ENCODE measurements around the gene ZFP14.
"Not testable (repeated sequence)": the region's sequence is repeated elsewhere in the genome, so short reads cannot be mapped to it uniquely, and the experiment has no call there.

Gene ZFP14

DNA sequence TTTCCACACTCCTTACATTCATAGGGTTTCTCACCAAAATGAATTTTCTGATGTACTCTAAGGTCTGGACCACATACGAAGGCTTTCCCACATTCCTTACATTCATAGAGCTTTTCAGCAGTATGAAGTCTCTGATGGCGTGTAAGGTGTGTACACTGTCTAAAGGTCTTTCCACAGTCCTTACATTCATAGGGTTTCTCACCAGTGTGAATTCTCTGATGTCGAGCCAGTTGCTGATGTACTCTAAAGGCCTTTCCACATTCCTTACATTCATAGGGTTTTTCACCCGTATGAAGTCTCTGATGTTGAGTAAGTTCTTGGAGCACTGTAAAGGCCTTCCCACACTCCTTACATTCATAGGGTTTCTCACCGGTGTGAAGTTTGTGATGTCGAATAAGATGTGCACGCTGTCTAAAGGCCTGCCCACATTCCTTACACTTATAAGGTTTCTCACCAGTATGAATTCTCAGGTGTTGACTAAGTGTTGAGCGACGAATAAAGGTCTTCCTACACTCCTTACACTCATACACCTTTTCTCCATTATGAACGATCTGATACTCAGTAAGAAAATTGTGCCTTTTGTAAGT is 38.1 kb downstream of the ZFP14 start:
- CTCF ChIA-PET, result no interaction called here
- no peak for DNase-seq (ENCODE audit: low read depth, low spot score)
- no peak overlapping the region for H3K4me3 ChIP-seq (ENCODE audit: low read depth, low read length)
- POLR2A ChIA-PET, result no interaction called here
- no peak for TF ChIP-seq CTCF (IDR thresholded peaks at IDR 0.05; ENCODE audit: insufficient read depth, low read length, missing control alignments)

DNA sequence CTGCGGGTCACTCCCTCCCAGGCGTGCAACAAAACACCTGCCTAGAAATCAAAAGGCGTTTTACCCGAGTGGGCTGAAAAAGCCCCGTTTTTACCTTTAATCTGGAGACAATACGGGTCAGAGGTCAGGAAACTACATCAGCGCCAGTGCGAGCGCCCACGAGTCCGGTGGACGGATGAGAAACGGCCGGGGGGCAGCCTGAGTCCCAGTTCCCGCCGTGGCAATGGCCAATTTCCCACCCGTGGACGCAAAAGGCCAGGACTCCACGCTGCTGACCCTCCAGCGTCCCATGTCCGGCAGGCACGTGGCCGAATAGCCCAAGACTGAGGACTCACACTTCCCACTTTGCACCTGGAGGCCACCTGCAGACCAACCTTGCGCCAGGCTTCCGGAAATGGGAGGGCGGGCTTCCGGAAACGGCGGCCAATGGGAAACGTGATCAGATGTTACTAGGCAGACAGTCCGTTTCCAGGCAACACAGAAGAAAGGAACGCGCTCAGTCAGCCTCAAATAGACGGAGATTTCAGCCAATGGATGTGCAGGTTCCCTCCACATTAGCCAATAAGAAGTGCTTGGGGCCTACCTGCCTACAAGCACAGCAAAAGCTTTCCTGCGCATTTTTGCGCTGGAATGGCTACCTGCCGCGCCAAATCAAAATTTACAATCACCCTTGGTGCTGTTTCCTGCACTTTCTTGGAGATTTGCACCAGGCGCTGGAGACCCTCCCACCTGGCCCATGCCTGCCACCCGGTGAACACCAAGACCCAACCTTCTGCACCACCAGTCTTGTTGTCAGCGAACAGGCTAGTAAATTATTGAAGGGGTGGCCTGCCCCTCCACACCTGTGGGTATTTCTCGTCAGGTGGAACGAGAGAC is 47.4 kb downstream of the ZFP14 start:
- DNase-seq (ENCODE audit: low read depth, low spot score), result peak; percentile 65
- peak overlapping the region; percentile 91 for H3K4me3 ChIP-seq (ENCODE audit: low read depth, low read length)
- TF ChIP-seq CTCF (IDR thresholded peaks at IDR 0.05; ENCODE audit: insufficient read depth, low read length, missing control alignments), result peak; percentile 3
- ChIA-PET CTCF (no interaction called here), POLR2A (no interaction called here)

- TF ChIP-seq CTCF (IDR thresholded peaks at IDR 0.05; ENCODE audit: insufficient read depth, low read length, missing control alignments), result no peak
- ChIA-PET CTCF (no interaction called here), POLR2A (no interaction called here)
- no peak for DNase-seq (ENCODE audit: low read depth, low spot score)
- no peak overlapping the region for H3K4me3 ChIP-seq (ENCODE audit: low read depth, low read length)
Observed at GRCh38 chr19:36330216-36330615, 48.8 kb downstream of the ZFP14 start.

DNA sequence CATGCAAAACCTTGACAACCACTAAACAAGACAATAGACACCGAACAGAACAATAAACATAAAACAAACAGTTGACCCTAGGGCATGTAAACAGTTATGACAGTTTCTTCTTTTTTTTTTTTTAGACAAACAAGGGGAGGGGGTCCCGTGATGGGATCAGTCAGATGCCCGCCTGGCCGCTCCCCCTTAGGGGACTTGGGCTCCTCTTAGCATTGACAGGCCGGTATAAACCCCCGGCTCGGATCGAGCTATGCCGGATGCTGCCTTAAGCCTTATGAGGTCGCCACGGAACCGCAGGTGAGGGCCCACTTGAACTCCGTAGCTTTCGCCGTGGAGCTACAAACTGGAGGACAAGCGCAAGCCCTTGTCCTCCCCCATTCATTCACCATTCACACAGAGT is 49.5 kb downstream of the ZFP14 start:
- POLR2A ChIA-PET; CTCF ChIA-PET; DNase-seq (ENCODE audit: low read depth, low spot score); H3K4me3 ChIP-seq (ENCODE audit: low read depth, low read length): not testable (repeated sequence)

- H3K4me3 ChIP-seq (ENCODE audit: low read depth, low read length); POLR2A ChIA-PET; CTCF ChIA-PET; DNase-seq (ENCODE audit: low read depth, low spot score): not testable (repeated sequence)
Observed at GRCh38 chr19:36326649-36327048, 52.4 kb downstream of the ZFP14 start.

- H3K4me3 ChIP-seq (ENCODE audit: low read depth, low read length); POLR2A ChIA-PET; CTCF ChIA-PET; DNase-seq (ENCODE audit: low read depth, low spot score): not testable (repeated sequence)
Observed at GRCh38 chr19:36315164-36315563, 63.8 kb downstream of the ZFP14 start.

DNA sequence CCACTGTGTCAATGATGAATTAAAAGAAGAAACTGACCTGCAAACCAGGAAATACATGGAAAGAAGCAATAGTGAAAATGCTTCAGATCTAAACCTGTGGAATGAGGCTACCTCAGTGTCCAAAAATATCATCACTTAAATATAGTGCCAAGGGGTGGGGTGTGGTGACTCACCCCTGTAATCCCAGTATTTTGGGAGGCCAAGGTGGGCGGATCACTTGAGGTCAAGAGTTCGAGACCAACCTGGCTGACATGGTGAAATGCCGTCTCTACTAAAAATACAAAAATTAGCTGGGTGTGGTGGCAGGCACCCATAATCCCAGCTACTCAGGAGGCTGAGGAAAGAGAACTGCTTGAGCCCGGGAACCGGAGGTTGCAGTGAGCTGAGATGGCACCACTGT is 64.9 kb downstream of the ZFP14 start:
- POLR2A ChIA-PET; DNase-seq (ENCODE audit: low read depth, low spot score); CTCF ChIA-PET; H3K4me3 ChIP-seq (ENCODE audit: low read depth, low read length): not testable (repeated sequence)

DNA sequence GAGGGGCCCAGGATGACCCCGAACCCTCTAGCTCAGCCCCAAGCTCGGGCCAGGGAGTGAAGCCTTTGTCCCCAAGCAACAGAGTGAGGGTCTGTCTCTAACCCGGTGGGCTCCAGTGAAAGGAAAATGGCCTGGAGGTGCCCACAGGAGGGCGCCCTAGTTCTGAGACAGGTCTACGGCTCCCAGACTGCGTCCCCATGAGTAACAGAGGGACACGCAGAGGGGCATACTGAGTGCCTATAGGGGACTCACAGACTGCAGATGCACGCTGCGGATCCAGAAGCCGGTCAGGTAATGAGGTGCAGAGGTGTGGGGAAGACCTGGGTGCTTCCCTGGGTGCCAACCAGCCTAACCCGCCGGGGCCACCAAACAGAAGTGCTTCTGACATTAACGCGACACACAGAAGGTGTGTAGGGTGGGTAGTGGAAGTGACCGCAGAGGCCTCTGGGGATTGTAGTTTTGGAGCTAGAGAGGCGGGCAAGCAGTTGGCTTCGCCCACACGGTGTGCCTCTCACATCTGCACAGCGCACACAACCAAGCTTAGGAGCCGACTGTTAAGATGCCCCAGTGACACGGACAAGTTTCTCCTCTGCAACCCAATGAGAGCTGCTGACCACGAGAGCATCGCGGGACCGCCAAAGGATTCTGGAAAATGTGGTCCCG is 67.8 kb downstream of the ZFP14 start:
- POLR2A ChIA-PET, result not testable (repeated sequence)

DNA sequence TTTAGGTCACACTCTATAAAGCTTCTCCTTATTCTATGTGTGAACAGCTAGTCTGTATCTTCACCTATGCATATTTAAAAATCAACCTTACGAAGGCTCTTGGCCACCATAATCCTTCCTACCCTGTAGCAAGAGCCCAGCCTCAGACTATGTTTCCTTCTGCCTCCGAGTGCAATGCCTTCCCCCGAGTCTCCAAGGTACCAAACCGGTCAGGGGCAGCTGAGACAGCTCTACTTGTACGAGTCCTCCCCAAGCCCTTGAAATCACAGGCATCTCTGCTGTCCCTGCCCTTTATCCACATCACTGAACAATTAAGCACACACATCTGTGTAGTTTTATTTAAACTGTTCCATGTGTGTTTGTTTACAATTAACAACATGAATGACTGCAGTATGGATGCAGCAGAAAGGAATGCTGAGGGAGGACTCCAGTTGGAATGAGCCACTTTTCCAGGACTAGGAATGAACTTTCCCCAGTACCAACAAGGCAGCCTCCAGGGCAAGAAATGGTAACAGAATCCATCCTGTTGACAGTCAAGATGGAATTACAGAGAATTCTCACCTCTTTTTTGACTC is 68.5 kb downstream of the ZFP14 start:
- POLR2A ChIA-PET; DNase-seq (ENCODE audit: low read depth, low spot score); H3K4me3 ChIP-seq (ENCODE audit: low read depth, low read length); CTCF ChIA-PET: not testable (repeated sequence)

More for the DNA sequence above, 67.8 kb downstream of the ZFP14 start:
- H3K4me3 ChIP-seq (ENCODE audit: low read depth, low read length); CTCF ChIA-PET; DNase-seq (ENCODE audit: low read depth, low spot score): not testable (repeated sequence)

GRCh38 chr19:36309759-36310158 is 69.2 kb downstream of the ZFP14 start:
- DNase-seq (ENCODE audit: low read depth, low spot score); CTCF ChIA-PET: not testable (repeated sequence)
- H3K4me3 ChIP-seq (ENCODE audit: low read depth, low read length), result peak overlapping the region; percentile 32

GRCh38 chr19:36309309-36309708 is 69.7 kb downstream of the ZFP14 start:
- CTCF ChIA-PET; POLR2A ChIA-PET; H3K4me3 ChIP-seq (ENCODE audit: low read depth, low read length); DNase-seq (ENCODE audit: low read depth, low spot score): not testable (repeated sequence)

More at GRCh38 chr19:36309759-36310158, 69.2 kb downstream of the ZFP14 start:
- POLR2A ChIA-PET, result not testable (repeated sequence)

GRCh38 chr19:36292317-36292716 is 86.7 kb downstream of the ZFP14 start:
- POLR2A ChIA-PET; H3K4me3 ChIP-seq (ENCODE audit: low read depth, low read length); DNase-seq (ENCODE audit: low read depth, low spot score); CTCF ChIA-PET: not testable (repeated sequence)
